ENCODE results near the gene ADRA2C. TPM values are rescaled to one million over a fixed set of nuclear protein-coding genes. Genes with fewer than 3 reads are reported as not detected.
"Not testable (repeated sequence)": the region's sequence is repeated elsewhere in the genome, so short reads cannot be mapped to it uniquely, and the experiment has no call there.

Gene ADRA2C
- total RNA-seq, 1 donor from 2014 or later = not detected

DNA sequence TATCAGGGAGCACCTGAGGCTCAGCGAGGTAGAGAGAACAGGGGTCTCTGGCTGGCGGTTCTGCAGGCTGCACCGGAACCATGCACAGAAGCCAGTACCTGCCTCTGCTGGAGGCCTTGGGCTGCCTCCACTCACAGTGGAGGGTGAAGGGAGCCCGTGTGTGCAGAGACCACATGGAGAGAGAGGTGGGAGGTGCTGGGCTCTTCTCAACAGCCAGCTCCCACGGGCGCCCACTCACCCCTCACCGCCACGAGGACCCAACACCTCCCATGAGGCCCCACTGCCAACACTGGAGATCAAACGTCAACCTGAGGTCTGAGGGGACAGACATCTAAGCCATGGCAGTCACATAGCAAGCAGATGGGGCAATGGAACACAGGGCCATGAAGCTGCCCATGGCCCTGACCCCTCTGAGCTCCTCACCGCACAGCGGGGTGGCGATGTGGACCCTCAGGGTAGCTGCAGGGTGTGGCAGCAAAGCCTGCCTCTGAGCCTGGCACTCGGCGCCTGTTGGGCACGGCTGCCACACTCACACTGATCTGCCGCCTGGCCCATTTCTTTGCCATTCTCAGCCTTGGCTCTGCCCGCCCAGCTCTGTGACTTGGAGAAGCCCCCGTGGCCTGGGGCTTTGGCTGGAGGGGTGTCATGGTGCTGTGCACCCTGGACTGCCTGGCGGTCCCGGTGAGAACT, 44.8 kb downstream of the ADRA2C start:
- intact Hi-C loops (cut with micrococcal nuclease) = no loop called here

DNA sequence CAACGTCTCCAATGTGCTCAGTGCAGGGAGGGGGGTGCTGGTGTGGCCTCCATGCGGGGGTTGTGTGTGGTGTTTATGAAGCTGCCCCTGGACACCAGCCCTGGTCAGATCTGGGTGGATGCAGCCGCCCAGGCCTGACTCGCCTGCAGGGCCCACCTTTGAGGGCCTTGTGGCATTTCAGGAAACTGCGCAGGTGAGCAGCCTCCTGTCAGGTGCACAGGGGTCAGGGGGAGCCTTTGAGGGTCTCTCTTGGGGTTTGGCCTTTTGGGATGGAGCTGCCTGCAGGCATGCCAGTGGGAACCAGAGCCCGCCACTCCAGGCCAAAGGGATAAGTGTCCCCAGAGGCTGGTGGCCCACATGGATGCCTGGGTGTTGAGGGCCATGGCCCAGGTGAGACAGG, 45.4 kb downstream of the ADRA2C start:
- intact Hi-C loops (cut with micrococcal nuclease) = no loop called here

- intact Hi-C loops (cut with micrococcal nuclease) = no loop called here
Measured at GRCh38 chr4:3812211-3812934, 46.2 kb downstream of the ADRA2C start.

DNA sequence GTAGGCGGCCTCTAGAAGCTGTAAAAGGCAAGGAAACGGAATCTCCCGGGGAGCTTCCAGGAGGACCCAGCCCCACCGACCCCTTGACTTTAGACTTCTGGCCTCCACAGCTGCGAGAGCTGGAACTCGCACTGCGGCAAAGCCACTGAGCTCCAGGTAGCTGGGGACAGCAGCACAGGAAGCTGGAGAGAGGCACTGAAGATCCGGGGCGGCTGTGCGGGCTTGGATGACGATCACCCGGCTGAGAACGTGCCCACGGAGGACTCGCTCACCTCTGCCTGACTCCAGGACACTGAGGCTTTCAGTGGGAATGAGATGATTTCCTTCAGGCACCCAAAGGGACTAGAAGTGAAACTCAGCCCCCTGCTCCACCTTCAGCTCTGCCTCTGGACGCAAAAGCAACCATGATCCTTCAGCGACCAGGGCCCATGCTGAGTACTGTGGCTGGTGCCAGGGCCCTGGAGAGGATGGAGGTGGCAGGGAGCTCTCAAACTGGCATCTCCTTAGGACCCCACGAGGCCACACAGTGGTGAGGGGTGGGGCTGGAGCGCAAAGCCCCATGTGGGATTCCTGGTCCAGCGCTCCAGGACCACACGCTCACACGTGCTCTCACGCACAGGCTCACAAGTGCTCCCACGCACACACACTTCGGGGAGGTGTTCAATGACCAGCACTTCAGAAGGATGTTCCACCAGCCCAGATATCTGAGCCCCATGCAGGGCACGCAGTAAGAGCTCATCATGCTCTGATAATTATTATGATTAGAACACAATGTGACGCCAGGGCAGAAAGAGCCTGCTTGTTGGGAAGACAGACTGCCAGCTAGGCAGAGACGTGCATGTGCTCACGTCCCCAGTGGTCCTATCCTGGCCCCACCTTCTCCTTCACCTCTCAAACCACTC, 47.2 kb downstream of the ADRA2C start:
- intact Hi-C loops (cut with micrococcal nuclease) = no loop called here

DNA sequence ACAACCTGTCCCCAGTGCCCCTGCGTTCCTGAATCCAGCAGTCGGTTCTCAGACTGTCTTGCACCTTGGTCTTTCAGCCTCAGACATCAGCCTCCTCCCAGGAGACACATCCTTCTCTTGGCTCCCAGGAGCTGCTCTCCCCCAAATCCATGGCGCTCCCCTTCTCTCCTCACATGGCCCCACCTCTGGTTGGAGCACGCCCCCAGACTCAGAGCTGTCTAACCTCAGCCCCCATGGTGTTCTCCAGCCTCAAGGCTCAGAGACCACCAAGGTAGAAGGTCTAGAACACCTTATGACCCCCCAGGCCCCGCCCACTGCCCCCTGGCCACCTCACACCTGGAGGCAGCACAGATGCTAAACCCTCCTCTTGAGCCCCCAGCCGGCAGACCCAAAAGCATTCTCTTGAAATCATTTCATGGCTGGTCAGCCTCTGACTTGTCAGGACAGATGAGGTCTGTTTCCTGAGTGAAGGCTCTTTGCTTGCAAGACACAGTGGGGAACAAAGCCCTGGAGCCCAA, 47.9 kb downstream of the ADRA2C start:
- intact Hi-C loops (cut with micrococcal nuclease) = no loop called here

- intact Hi-C loops (cut with micrococcal nuclease) = not testable (repeated sequence)
Measured at GRCh38 chr4:3814838-3815237, 48.7 kb downstream of the ADRA2C start.

DNA sequence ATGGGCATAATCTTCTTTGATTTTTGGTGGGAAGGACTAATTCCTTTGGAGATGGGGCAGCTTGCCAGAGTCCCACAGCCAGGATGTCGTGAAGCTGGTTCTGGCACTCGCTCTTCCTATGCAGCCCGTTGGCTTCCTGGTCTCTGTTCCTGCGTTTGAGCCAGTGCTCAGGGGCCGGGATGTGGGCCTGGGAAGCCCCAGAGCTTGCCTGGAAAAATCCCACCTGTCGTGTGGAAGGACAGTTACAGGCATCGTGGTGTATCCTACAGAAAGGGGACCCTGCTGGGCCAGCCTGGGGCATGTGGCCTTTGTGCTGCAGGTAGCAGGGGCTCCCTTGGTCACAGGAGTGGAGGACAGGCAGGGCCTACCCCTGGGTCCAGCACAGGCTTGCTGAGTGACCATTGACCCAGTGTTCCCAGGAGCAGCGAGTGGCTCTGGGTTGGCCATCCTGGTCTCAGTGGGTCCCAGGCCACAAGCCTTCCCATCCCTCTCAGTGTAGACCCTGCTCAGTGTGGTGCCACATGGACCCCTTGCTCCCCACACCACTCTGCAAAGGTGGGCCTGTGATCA, 50.2 kb downstream of the ADRA2C start:
- intact Hi-C loops (cut with micrococcal nuclease) = no loop called here

GRCh38 chr4:3816983-3817960, 51.1 kb downstream of the ADRA2C start:
- intact Hi-C loops (cut with micrococcal nuclease) = no loop called here

Other genes with a start within 250 kb of the ADRA2C start
- 65.7 and 69.3 TPM in 2 replicates for gene LRPAP1, start 234.0 kb upstream of the ADRA2C start, total RNA-seq